ENCODE data around the gene COL4A2.

Gene COL4A2

GRCh38 chr13:110341445-110342244 is 34.6 kb downstream of the COL4A2 start:
- Histone ChIP-seq H3K4me3 (ENCODE audit: insufficient read length, low read depth) (no peak overlapping the region), H3K9me3 (ENCODE audit: insufficient read depth, low read length) (no peaks in the 10 kb centered on the region; the same call in 1 of the 2 replicates), H3K36me3 (ENCODE audit: insufficient read depth, insufficient read length, low read length) (peaks cover 21% of the 10 kb centered on the region), H3K27me3 (ENCODE audit: insufficient read depth, insufficient read length) (no peaks in the 10 kb centered on the region), H3K4me1 (ENCODE audit: insufficient read depth, insufficient read length) (peaks cover 5% of the 10 kb centered on the region), H3K9ac (ENCODE audit: insufficient read length, low read depth) (no peak overlapping the region)
- no peak for DNase-seq (ENCODE audit: low read depth, low spot score)
- TF ChIP-seq ZNF274 (IDR thresholded peaks at IDR 0.05; ENCODE audit: low read depth, low read length) (no peak), YY1 (IDR thresholded peaks at IDR 0.05; ENCODE audit: insufficient read depth, insufficient read length) (no peak), SUZ12 (IDR thresholded peaks at IDR 0.05; ENCODE audit: extremely low read depth, insufficient read depth, insufficient read length) (no peak)

GRCh38 chr13:110342474-110342873 is 35.4 kb downstream of the COL4A2 start:
- DNase-seq (ENCODE audit: low read depth, low spot score), result no peak
- Histone ChIP-seq H3K27me3 (ENCODE audit: insufficient read depth, insufficient read length) (no peaks in the 10 kb centered on the region), H3K4me3 (ENCODE audit: insufficient read length, low read depth) (no peak overlapping the region), H3K36me3 (ENCODE audit: insufficient read depth, insufficient read length, low read length) (peaks cover 22% of the 10 kb centered on the region), H3K4me1 (ENCODE audit: insufficient read depth, insufficient read length) (peaks cover 5% of the 10 kb centered on the region), H3K9ac (ENCODE audit: insufficient read length, low read depth) (no peak overlapping the region), H3K9me3 (ENCODE audit: insufficient read depth, low read length) (no peaks in the 10 kb centered on the region; the same call in 1 of the 2 replicates)
- no peak for TF ChIP-seq YY1 (IDR thresholded peaks at IDR 0.05; ENCODE audit: insufficient read depth, insufficient read length)
- no peak for TF ChIP-seq SUZ12 (IDR thresholded peaks at IDR 0.05; ENCODE audit: extremely low read depth, insufficient read depth, insufficient read length)
- no peak for TF ChIP-seq ZNF274 (IDR thresholded peaks at IDR 0.05; ENCODE audit: low read depth, low read length)

- Histone ChIP-seq H3K36me3 (ENCODE audit: insufficient read depth, insufficient read length, low read length) (peaks cover 22% of the 10 kb centered on the region), H3K27me3 (ENCODE audit: insufficient read depth, insufficient read length) (no peaks in the 10 kb centered on the region), H3K9ac (ENCODE audit: insufficient read length, low read depth) (no peak overlapping the region), H3K4me1 (ENCODE audit: insufficient read depth, insufficient read length) (peaks cover 5% of the 10 kb centered on the region), H3K4me3 (ENCODE audit: insufficient read length, low read depth) (no peak overlapping the region), H3K9me3 (ENCODE audit: insufficient read depth, low read length) (no peaks in the 10 kb centered on the region; the same call in 1 of the 2 replicates)
- TF ChIP-seq ZNF274 (IDR thresholded peaks at IDR 0.05; ENCODE audit: low read depth, low read length) (no peak), SUZ12 (IDR thresholded peaks at IDR 0.05; ENCODE audit: extremely low read depth, insufficient read depth, insufficient read length) (no peak), YY1 (IDR thresholded peaks at IDR 0.05; ENCODE audit: insufficient read depth, insufficient read length) (no peak)
- DNase-seq (ENCODE audit: low read depth, low spot score), result no peak
Measured at GRCh38 chr13:110343241-110343865, 36.3 kb downstream of the COL4A2 start.

GRCh38 chr13:110344320-110344719 is 37.2 kb downstream of the COL4A2 start:
- Histone ChIP-seq H3K27me3 (ENCODE audit: insufficient read depth, insufficient read length) (no peaks in the 10 kb centered on the region), H3K4me3 (ENCODE audit: insufficient read length, low read depth) (no peak overlapping the region), H3K36me3 (ENCODE audit: insufficient read depth, insufficient read length, low read length) (peaks cover 25% of the 10 kb centered on the region), H3K4me1 (ENCODE audit: insufficient read depth, insufficient read length) (peaks cover 5% of the 10 kb centered on the region), H3K9ac (ENCODE audit: insufficient read length, low read depth) (no peak overlapping the region), H3K9me3 (ENCODE audit: insufficient read depth, low read length) (no peaks in the 10 kb centered on the region; the same call in 1 of the 2 replicates)
- DNase-seq (ENCODE audit: low read depth, low spot score), result no peak
- TF ChIP-seq ZNF274 (IDR thresholded peaks at IDR 0.05; ENCODE audit: low read depth, low read length), result no peak

GRCh38 chr13:110345266-110345665 is 38.2 kb downstream of the COL4A2 start:
- DNase-seq (ENCODE audit: low read depth, low spot score), result no peak

GRCh38 chr13:110345701-110346100 is 38.6 kb downstream of the COL4A2 start:
- no peak for DNase-seq (ENCODE audit: low read depth, low spot score)
- Histone ChIP-seq H3K4me3 (ENCODE audit: insufficient read length, low read depth) (no peak overlapping the region), H3K27me3 (ENCODE audit: insufficient read depth, insufficient read length) (no peaks in the 10 kb centered on the region), H3K4me1 (ENCODE audit: insufficient read depth, insufficient read length) (peaks cover 3% of the 10 kb centered on the region), H3K36me3 (ENCODE audit: insufficient read depth, insufficient read length, low read length) (peaks cover 27% of the 10 kb centered on the region), H3K9me3 (ENCODE audit: insufficient read depth, low read length) (no peaks in the 10 kb centered on the region; the same call in 1 of the 2 replicates), H3K9ac (ENCODE audit: insufficient read length, low read depth) (no peak overlapping the region)
- TF ChIP-seq SUZ12 (IDR thresholded peaks at IDR 0.05; ENCODE audit: extremely low read depth, insufficient read depth, insufficient read length) (no peak), YY1 (IDR thresholded peaks at IDR 0.05; ENCODE audit: insufficient read depth, insufficient read length) (no peak), ZNF274 (IDR thresholded peaks at IDR 0.05; ENCODE audit: low read depth, low read length) (no peak)

More at GRCh38 chr13:110345266-110345665, 38.2 kb downstream of the COL4A2 start:
- Histone ChIP-seq H3K4me1 (ENCODE audit: insufficient read depth, insufficient read length) (peaks cover 5% of the 10 kb centered on the region), H3K27me3 (ENCODE audit: insufficient read depth, insufficient read length) (no peaks in the 10 kb centered on the region), H3K4me3 (ENCODE audit: insufficient read length, low read depth) (no peak overlapping the region), H3K9me3 (ENCODE audit: insufficient read depth, low read length) (no peaks in the 10 kb centered on the region; the same call in 1 of the 2 replicates), H3K9ac (ENCODE audit: insufficient read length, low read depth) (no peak overlapping the region), H3K36me3 (ENCODE audit: insufficient read depth, insufficient read length, low read length) (peaks cover 27% of the 10 kb centered on the region)
- TF ChIP-seq YY1 (IDR thresholded peaks at IDR 0.05; ENCODE audit: insufficient read depth, insufficient read length), result no peak
- no peak for TF ChIP-seq SUZ12 (IDR thresholded peaks at IDR 0.05; ENCODE audit: extremely low read depth, insufficient read depth, insufficient read length)
- TF ChIP-seq ZNF274 (IDR thresholded peaks at IDR 0.05; ENCODE audit: low read depth, low read length), result no peak

GRCh38 chr13:110346661-110347067 is 39.6 kb downstream of the COL4A2 start:
- DNase-seq (ENCODE audit: low read depth, low spot score), result no peak
- Histone ChIP-seq H3K9ac (ENCODE audit: insufficient read length, low read depth) (no peak overlapping the region), H3K36me3 (ENCODE audit: insufficient read depth, insufficient read length, low read length) (peaks cover 23% of the 10 kb centered on the region), H3K4me1 (ENCODE audit: insufficient read depth, insufficient read length) (no peaks in the 10 kb centered on the region), H3K27me3 (ENCODE audit: insufficient read depth, insufficient read length) (no peaks in the 10 kb centered on the region), H3K9me3 (ENCODE audit: insufficient read depth, low read length) (no peaks in the 10 kb centered on the region; the same call in 1 of the 2 replicates), H3K4me3 (ENCODE audit: insufficient read length, low read depth) (no peak overlapping the region)
- no peak for TF ChIP-seq ZNF274 (IDR thresholded peaks at IDR 0.05; ENCODE audit: low read depth, low read length)
- TF ChIP-seq YY1 (IDR thresholded peaks at IDR 0.05; ENCODE audit: insufficient read depth, insufficient read length), result no peak
- no peak for TF ChIP-seq SUZ12 (IDR thresholded peaks at IDR 0.05; ENCODE audit: extremely low read depth, insufficient read depth, insufficient read length)
